Measurements from ENCODE around the gene XPC.

The XPC gene

DNA sequence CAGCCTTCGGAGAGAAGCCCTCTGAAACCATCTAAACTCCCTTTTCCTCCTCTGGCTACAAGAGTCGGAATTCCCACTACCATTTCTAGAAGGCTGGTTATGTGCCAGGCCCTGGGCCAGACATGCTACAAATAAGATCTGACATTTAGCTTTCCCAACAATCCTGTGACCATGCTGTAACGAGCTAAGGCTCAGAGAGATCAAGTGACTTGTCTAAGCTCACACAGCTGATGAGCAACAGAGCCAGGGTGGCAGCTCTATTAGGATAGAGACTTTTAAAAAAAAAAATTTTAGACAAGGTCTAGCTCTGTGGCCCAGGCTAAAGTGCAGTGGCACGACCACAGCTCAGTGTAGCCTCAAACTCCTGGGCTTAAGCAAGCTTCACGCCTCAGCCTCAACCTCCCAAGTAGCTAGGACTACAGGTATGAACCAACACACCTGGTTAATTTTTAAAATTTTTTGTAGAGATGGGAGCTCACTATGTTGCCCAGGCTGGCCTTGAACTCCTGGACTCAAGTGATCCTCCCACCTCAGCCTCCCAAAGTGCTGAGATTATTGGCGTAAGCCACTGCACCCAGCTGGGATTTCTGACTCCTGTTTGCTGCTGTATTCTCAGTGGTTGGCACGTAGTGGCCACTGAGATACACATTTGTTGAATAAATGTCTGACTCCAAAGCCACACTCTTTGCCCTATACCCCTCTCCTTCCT is 34.8 kb upstream of the XPC start:
- no peak for ATAC-seq (replicated peaks)
- peaks cover 0 to 9% of the 10 kb centered on the region in 2 donors for H3K27me3 Mint-ChIP-seq
- no peak overlapping the region for H3K4me3 Mint-ChIP-seq
- H3K9me3 Mint-ChIP-seq, result no peaks in the 10 kb centered on the region
- no peak for DNase-seq
- H3K27ac Mint-ChIP-seq, result no peak overlapping the region
- no peaks in the 10 kb centered on the region for H3K4me1 Mint-ChIP-seq (ENCODE audit: low read depth in 2 of 2)
- H3K36me3 Mint-ChIP-seq (ENCODE audit: insufficient read depth), result no peaks in the 10 kb centered on the region

- Mint-ChIP-seq H3K4me1 (ENCODE audit: low read depth in 2 of 2) (no peaks in the 10 kb centered on the region), H3K27ac (no peak overlapping the region), H3K4me3 (no peak overlapping the region), H3K9me3 (no peaks in the 10 kb centered on the region), H3K36me3 (ENCODE audit: insufficient read depth) (no peaks in the 10 kb centered on the region), H3K27me3 (peaks cover 0 to 9% of the 10 kb centered on the region in 2 donors)
- ATAC-seq (replicated peaks), result no peak
- DNase-seq, result no peak
These were observed 33.6 kb upstream of the XPC start for GRCh38 chr3:14212032-14212431.

DNA sequence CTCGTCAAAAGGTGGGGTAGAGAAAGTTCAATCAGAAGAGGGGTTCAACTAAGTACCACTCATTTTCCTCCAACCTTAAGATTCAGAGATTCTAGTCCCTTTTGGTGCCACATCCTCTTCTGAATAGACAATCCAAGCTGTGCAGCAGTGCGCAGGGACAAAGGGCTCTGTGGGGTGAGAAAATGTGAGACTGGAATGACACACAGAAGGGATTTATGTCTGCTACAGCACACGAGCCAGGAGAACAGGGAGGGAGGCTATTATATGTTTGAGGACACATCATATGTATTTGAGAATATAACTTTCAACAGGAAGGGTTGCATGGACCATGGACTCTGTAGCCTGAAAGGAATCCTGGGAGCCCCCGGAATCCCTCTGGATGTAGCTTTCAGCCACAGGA is 33.2 kb upstream of the XPC start:
- no peaks in the 10 kb centered on the region for H3K4me1 Mint-ChIP-seq (ENCODE audit: low read depth in 2 of 2)
- no peaks in the 10 kb centered on the region for H3K9me3 Mint-ChIP-seq

DNA sequence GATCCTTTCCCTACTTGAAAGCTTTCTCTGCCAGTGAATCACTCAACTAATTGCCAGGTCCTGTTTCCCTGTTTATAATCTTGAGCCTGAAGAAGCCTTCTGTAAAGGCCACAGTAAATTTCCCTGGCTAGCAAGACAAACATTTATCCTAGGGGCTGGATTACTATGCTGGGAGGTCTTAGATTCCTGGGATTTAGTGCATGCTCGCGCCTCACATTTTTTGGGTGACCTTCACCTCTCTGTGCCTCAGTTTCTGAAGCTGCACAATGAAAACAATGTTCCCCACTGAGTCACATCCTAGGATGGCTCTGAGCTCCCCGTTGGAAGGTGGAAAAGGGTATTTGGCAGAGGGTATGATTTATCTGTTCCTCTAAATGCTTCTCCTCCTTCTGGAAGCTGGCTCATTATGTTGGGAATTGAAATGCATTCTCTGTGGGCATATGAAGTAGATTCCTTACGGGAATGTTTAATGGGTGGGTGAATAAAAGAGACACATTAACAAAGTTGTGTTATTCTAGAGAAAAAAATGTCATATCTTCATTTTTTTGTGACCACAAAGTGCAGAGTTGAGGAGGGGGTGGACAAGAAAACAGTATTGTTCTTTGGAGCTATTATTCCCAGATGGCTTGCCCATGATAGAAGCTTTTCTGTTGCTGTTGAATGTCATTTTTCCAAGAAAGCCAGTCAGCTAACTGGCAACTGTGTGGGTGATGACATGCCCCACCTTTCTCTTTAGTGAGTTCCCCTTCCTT is 32.6 kb upstream of the XPC start:
- Mint-ChIP-seq H3K27me3 (peaks cover 0 to 9% of the 10 kb centered on the region in 2 donors), H3K36me3 (ENCODE audit: insufficient read depth) (no peaks in the 10 kb centered on the region), H3K9me3 (no peaks in the 10 kb centered on the region), H3K4me3 (no peak overlapping the region), H3K27ac (no peak overlapping the region), H3K4me1 (ENCODE audit: low read depth in 2 of 2) (no peaks in the 10 kb centered on the region)
- DNase-seq (no peak), ATAC-seq (replicated peaks) (no peak)

More for the DNA sequence above, 33.2 kb upstream of the XPC start:
- H3K36me3 Mint-ChIP-seq (ENCODE audit: insufficient read depth), result no peaks in the 10 kb centered on the region
- DNase-seq (no peak), ATAC-seq (replicated peaks) (no peak)
- peaks cover 0 to 9% of the 10 kb centered on the region in 2 donors for H3K27me3 Mint-ChIP-seq
- H3K27ac Mint-ChIP-seq, result no peak overlapping the region
- no peak overlapping the region for H3K4me3 Mint-ChIP-seq

DNA sequence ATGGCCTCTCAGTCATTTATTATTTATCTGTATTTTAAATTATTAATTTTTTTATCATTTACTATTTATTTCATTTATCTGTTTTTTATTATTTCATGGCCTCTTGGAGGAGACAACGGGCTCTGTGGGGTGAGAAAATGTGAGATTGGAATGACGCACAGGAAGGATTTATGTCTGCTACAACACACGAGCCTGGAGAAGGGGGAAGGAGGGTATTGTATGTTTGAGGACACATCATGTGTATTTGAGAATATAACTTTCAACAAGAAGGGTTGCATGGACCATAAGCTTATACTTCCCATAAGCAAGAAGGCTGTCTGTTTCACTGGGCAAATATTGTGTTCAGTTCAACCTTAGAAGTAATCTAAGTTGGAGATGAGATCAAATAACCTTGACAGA is 31.9 kb upstream of the XPC start:
- H3K9me3 Mint-ChIP-seq, result no peaks in the 10 kb centered on the region
- H3K4me1 Mint-ChIP-seq (ENCODE audit: low read depth in 2 of 2), result no peaks in the 10 kb centered on the region
- no peaks in the 10 kb centered on the region for H3K36me3 Mint-ChIP-seq (ENCODE audit: insufficient read depth)
- DNase-seq (no peak), ATAC-seq (replicated peaks) (no peak)
- no peak overlapping the region for H3K4me3 Mint-ChIP-seq
- no peak overlapping the region for H3K27ac Mint-ChIP-seq
- H3K27me3 Mint-ChIP-seq, result peaks cover 0 to 9% of the 10 kb centered on the region in 2 donors

DNA sequence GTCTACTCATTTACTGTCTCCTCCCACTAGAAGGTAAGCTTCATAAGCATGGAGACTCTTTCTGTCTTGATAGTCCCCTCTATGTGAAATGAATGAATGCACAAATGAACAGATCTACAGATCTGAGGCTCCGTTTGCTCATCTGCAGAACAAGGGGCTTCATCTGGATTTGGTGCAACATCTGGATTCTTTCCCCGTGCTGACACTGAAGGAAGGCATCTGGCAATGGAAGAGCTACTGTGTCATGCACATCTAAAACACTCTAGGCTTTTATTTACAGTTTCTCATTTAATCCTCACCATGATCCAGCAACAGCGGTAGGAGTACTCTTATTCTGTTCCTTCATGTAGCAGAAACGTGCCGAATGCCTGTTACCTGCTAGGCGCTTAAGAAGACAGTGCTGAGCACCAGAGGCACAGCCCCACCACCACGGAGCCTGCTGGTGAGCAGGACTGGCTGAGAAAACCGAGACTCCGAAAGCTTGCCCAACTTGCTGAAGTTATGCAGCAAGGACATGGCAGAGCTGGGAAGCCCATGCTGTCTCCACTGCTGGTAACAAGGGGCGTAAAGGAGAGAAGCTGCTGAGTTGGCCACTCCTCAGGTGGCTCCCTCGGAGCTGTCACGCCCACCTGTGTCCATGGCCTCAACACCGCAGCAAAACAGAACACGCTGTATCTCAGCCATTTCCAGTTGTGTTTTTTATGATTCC is 31.3 kb upstream of the XPC start:
- Mint-ChIP-seq H3K27me3 (peaks cover 0 to 9% of the 10 kb centered on the region in 2 donors), H3K4me1 (ENCODE audit: low read depth in 2 of 2) (no peaks in the 10 kb centered on the region), H3K9me3 (no peaks in the 10 kb centered on the region), H3K4me3 (no peak overlapping the region), H3K27ac (no peak overlapping the region), H3K36me3 (ENCODE audit: insufficient read depth) (no peaks in the 10 kb centered on the region)
- DNase-seq (no peak), ATAC-seq (replicated peaks) (no peak)

GRCh38 chr3:14208977-14209394 is 30.6 kb upstream of the XPC start:
- Mint-ChIP-seq H3K4me1 (ENCODE audit: low read depth in 2 of 2) (no peaks in the 10 kb centered on the region), H3K9me3 (no peaks in the 10 kb centered on the region), H3K4me3 (no peak overlapping the region), H3K27me3 (peaks cover 0 to 9% of the 10 kb centered on the region in 2 donors), H3K36me3 (ENCODE audit: insufficient read depth) (no peaks in the 10 kb centered on the region), H3K27ac (no peak overlapping the region)
- ATAC-seq (replicated peaks), result no peak
- DNase-seq, result no peak

DNA sequence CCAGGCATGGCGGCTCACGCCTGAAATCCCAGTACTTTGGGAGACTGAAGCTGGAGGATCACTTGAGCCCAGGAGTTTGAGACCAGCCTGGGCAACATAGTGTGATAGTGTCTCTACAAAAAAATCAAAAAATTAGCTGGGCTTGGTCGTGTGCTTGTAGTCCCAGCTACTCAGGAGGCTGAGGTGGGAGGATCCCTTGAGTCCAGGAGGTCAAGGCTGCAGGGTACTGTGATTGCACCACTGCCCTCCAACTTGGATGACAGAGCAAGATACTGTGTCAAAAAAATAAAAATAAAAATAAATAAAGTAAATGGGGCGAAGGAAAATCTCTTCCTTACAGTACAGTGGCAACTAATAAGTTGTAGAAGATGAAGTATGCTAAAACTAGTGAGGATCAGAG is 29.8 kb upstream of the XPC start:
- H3K9me3 Mint-ChIP-seq, result no peaks in the 10 kb centered on the region
- no peak overlapping the region for H3K27ac Mint-ChIP-seq
- peaks cover 4 to 5% of the 10 kb centered on the region in 2 donors for H3K4me1 Mint-ChIP-seq (ENCODE audit: low read depth in 2 of 2)
- no peak overlapping the region for H3K4me3 Mint-ChIP-seq
- no peak for ATAC-seq (replicated peaks)
- peaks cover 0 to 9% of the 10 kb centered on the region in 2 donors for H3K27me3 Mint-ChIP-seq
- DNase-seq, result no peak
- no peaks in the 10 kb centered on the region for H3K36me3 Mint-ChIP-seq (ENCODE audit: insufficient read depth)

- DNase-seq, result no peak
- H3K36me3 Mint-ChIP-seq (ENCODE audit: insufficient read depth), result no peaks in the 10 kb centered on the region
- no peak overlapping the region for H3K27ac Mint-ChIP-seq
- no peaks in the 10 kb centered on the region for H3K9me3 Mint-ChIP-seq
- ATAC-seq (replicated peaks), result no peak
- H3K27me3 Mint-ChIP-seq, result peaks cover 0 to 5% of the 10 kb centered on the region in 2 donors
- no peak overlapping the region for H3K4me3 Mint-ChIP-seq
- H3K4me1 Mint-ChIP-seq (ENCODE audit: low read depth in 2 of 2), result peaks cover 5% of the 10 kb centered on the region in 2 donors
These were observed 28.3 kb upstream of the XPC start for GRCh38 chr3:14206548-14207177.

DNA sequence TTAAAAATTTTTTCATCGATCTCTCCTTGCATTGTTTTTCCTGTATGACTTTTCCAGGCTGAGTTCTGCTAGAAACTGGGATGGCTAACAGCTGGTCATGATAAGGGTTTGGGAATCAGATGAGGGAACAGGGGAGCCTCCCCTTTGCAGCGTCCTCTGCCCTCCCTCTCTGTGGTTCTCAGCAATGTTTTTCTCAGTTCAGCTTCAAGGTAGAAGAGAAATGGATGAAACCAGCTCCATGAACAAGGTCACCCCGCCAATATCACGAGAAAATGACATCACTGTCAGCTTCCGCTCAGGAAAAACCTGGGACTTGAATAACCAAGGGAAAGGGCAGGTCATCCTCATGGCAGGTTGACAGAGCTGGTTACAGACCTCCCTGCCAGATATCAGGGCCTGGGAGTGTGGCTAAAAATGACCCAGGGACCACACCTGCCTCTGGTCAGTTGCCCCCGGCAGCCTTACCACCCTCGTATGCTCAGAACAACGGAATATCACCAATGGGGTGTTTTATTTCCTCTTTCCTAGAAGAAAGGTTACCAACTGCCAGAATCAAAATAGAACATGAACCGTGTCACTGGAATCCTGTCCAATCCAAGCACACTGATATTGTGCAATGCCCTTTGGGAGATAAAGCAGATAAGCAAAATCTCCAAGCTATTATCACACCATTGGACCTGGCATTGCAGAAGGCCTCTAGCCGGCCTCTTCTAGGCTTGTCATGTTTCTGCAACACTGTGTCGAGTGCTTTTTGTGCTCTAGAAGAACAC is 26.3 kb upstream of the XPC start:
- Mint-ChIP-seq H3K27me3 (no peaks in the 10 kb centered on the region), H3K4me1 (ENCODE audit: low read depth in 2 of 2) (peaks cover 5% of the 10 kb centered on the region in 2 donors), H3K36me3 (ENCODE audit: insufficient read depth) (peaks cover 4% of the 10 kb centered on the region), H3K9me3 (no peaks in the 10 kb centered on the region), H3K27ac (peak overlapping the region in 1 of 2 donors; percentile 7), H3K4me3 (no peak overlapping the region)
- no peak for DNase-seq
- ATAC-seq (replicated peaks), result no peak

DNA sequence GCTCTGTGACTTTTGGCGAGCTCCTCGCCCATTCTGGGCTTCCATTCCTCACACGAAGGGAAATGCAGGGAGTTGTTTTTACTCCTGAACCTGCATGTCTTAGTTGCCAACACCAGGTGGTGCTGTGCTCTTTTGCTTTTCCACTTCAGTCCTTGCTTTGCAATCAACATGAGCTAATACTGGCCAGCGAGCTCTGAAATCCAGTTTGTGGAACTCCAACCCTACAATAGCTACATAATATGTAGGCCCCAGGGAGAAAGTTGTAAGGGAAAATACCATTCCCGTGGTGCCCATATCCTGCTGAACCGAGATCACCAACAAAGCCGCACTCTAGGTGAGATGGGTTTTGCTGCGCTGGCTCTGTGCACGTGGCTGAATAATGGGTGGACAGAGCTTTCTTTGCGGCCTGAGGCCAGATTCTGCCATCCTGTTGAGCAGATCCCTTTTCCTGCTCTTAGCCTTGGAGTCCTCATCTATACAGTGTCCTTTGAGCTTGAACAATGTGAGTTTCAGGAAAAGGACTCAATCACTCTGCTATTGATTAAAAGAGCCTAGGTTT is 25.2 kb upstream of the XPC start:
- H3K27me3 Mint-ChIP-seq, result no peaks in the 10 kb centered on the region
- H3K9me3 Mint-ChIP-seq, result no peaks in the 10 kb centered on the region
- ATAC-seq (replicated peaks) (peak; percentile 70), DNase-seq (peak in 2 of 3 experiments; percentile 11 to 23)
- peaks cover 5% of the 10 kb centered on the region in 2 donors for H3K4me1 Mint-ChIP-seq (ENCODE audit: low read depth in 2 of 2)
- H3K36me3 Mint-ChIP-seq (ENCODE audit: insufficient read depth), result peaks cover 12% of the 10 kb centered on the region
- no peak overlapping the region for H3K27ac Mint-ChIP-seq
- no peak overlapping the region for H3K4me3 Mint-ChIP-seq

- DNase-seq, result no peak
- Mint-ChIP-seq H3K27me3 (no peaks in the 10 kb centered on the region), H3K9me3 (no peaks in the 10 kb centered on the region), H3K4me1 (ENCODE audit: low read depth in 2 of 2) (peaks cover 5% of the 10 kb centered on the region in 2 donors), H3K4me3 (no peak overlapping the region), H3K36me3 (ENCODE audit: insufficient read depth) (peaks cover 18% of the 10 kb centered on the region), H3K27ac (no peak overlapping the region)
- ATAC-seq (replicated peaks), result no peak
These were observed 24.6 kb upstream of the XPC start for GRCh38 chr3:14202874-14203520.

Measured in effector memory CD8-positive, alpha-beta T cell (primary cell).